Activated CD4-positive, alpha-beta T cell treated with anti-CD3 and anti-CD28 coated beads, Interleukin-2, amount 50 U/mL, for 24 hours (primary cell): ENCODE results near the gene EFEMP2.

ENCODE experiments used
- DNase-seq, 2 donors: peaks; one replicate each; pipeline ENCODE4 v3.0.0-alpha.2; 2020; ENCODE audit warnings: low read depth in 1 of 2, low spot score in 1 of 2

Gene EFEMP2

GRCh38 chr11:65826984-65827735 lies 45.4 kb downstream of the EFEMP2 start:
- no peak for DNase-seq

- DNase-seq, result no peak
These were observed 49.6 kb downstream of the EFEMP2 start for GRCh38 chr11:65822776-65823528.

- DNase-seq, result no peak
These were observed 51.5 kb downstream of the EFEMP2 start for GRCh38 chr11:65821107-65821506.

GRCh38 chr11:65817835-65818680 lies 54.5 kb downstream of the EFEMP2 start:
- peak; percentile 90 to 91 for DNase-seq

GRCh38 chr11:65817312-65817834 lies 55.2 kb downstream of the EFEMP2 start:
- no peak for DNase-seq

- no peak for DNase-seq
These were observed 55.9 kb downstream of the EFEMP2 start for GRCh38 chr11:65816696-65817095.
